Left colon (tissue), 2 donors: ENCODE results near the gene MYO1H. TPM values are rescaled to one million over a fixed set of nuclear protein-coding genes. Genes with fewer than 3 reads are reported as not detected.
"Not testable (repeated sequence)": the region's sequence is repeated elsewhere in the genome, so short reads cannot be mapped to it uniquely, and the experiment has no call there.

Experiments
- ATAC-seq: fragments of 200-7000 bp; cut with Tn5 transposase; one replicate; pipeline ENCODE4 v1.9.1; 2020; ENCODE audit warnings: mild to moderate bottlenecking, moderate library complexity
- DNase-seq, 2 donors: peaks; one replicate each; pipeline ENCODE4 v3.0.0-alpha.2; 2020
- intact Hi-C, 2 donors: fragments of 100-400 bp; cut with DNase I in 1 of 2; cut with micrococcal nuclease in 1 of 2; formaldehyde crosslinking; loops; one replicate each; pipeline versions ENCODE4 v1.11.2 to v1.14.0; 2022; cut with DNase I, micrococcal nuclease
- long read RNA-seq: library from polyadenylated mRNA; unstranded; transcript quantifications from one replicate; pipeline ENCODE4 v2.0.0, GENCODE V29; 2021
- total RNA-seq, 2 donors: library from RNA; stranded (reverse); fragmentation: NEBNext Ultra II Directional; extraction: Animal tissue kit (Norgen Biotek cat#: 25700); gene quantifications; one replicate each; pipeline ENCODE4 v1.2.1, GENCODE V29; 2021
- donor health status: DM: no; HTN: no; CAD: no.
- donor health status: DM: yes; HTN: yes; CAD: no.

MYO1H gene, protein sequence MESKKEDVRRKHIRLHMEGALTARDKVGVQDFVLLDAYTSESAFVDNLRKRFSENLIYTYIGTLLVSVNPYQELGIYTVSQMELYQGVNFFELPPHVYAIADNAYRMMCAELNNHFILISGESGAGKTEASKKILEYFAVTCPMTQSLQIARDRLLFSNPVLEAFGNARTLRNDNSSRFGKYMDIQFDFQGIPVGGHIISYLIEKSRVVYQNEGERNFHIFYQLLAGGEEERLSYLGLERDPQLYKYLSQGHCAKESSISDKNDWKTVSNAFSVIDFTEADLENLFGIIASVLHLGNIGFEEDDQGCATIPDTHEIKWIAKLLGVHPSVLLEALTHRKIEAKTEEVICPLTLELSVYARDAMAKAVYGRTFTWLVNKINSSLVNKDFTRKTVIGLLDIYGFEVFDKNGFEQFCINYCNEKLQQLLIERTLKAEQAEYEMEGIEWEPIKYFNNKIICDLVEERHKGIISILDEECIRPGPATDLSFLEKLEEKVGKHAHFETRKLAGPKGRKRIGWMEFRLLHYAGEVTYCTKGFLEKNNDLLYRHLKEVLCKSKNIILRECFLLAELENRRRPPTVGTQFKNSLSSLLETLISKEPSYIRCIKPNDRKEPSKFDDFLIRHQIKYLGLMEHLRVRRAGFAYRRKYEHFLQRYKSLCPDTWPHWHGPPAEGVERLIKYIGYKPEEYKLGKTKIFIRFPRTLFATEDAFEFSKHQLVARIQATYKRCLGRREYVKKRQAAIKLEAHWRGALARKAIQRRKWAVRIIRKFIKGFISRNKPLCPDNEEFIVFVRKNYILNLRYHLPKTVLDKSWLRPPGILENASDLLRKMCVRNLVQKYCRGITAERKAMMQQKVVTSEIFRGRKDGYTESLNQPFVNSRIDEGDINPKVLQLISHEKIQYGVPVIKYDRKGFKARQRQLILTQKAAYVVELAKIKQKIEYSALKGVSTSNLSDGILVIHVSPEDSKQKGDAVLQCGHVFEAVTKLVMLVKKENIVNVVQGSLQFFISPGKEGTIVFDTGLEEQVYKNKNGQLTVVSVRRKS
- under 1 TPM; 0.20 to 0.31 TPM for total RNA-seq
- long read RNA-seq, partial matches to known transcripts = 0 of 1 reads
- long read RNA-seq, other reads (novel, unspliced or antisense) = 1 of 1 reads

DNA sequence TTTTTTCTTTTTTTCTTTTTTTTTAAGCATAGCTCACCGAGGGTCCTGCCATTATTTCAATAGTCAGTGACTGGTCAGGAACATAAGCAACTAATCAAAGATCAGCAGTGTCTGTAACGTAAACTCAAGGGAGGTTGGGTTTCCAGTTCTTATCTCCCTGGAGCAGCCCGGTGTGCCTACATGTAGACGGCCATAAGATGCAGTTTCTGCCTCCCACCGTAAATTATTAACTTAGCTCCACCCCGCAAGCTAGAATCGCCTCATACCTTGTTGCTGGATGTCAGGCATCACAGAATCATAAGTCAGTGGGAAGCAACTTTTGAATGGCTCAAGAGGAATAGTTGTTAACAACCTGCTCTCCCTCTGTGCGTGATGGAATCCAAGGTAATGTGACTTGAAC lies at the start of gene MYO1H:
TSS of gene MYO1H (plus strand) at position 312 of the 400 bp plus-strand sequence. CDS start at position 373, 61 bp downstream.
- peak; percentile 72 for ATAC-seq
- DNase-seq = no peak
- intact Hi-C loops = no loop called here

DNA sequence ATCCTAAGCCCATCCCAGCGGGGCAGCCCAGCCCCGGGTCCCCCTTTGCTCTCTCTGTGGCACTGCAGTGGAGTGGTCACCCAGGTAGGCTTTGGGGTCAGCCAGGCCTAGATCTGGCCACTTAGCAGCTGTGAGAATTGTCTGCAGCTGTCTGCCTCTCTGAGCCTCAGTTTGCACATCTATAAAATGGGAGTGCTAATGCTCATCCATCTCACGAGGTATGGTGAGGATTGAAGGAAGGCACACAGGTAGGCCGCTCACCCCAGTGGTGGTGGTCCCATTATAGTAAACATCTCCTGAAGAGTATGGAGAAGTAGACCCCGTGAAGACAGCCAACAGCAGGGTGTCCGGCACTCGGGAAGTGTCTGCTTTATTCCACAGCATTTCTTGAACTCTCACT lies 47.9 kb upstream of the MYO1H start:
- intact Hi-C loops = no loop called here
- ATAC-seq (no peak), DNase-seq (no peak)

DNA sequence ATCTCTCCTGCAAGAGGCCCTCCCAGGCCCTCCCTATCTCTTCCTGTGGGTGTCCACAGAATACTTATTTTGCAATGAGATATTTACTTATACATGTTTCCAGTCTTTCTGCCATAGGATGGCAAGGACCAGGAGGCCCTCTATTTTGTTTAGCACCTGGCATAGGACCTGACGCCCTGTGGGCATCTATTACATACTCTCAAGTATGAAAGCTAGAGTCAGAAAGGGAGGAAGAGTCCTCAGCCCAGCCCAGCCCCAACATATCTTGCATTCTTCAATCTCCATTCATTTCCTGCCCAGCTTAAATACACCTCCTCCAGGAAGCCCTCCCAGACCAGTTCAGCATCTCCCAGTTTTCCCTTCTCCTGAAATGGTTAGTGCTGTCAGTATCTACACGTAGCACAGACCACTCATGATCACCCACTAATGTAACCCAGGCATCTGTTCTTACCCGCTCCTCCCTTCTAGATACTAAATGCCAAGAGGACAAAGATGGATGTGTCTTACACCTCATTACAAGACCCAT lies 46.0 kb upstream of the MYO1H start:
- ATAC-seq (no peak), DNase-seq (no peak)
- intact Hi-C loops = no loop called here

DNA sequence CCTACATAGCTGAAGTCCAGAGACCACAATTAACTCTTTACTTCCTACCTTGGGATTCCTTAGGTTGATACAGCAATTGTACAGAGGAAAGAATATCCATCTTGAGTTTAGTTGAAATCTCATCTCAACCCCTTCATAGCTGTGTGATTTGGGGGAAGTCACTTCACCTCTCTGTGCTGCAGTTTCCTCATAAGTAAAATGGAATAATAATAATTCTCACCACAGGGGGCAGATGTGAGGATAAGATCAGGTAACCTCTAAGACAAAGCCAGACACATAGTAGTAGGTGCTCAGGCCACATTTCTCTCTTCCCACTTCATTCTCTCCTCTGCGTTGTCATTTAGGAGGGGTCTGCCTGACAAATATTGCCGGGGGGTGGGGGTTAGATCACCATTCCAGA lies 45.3 kb upstream of the MYO1H start:
- intact Hi-C loops = no loop called here
- no peak for DNase-seq
- ATAC-seq = no peak

DNA sequence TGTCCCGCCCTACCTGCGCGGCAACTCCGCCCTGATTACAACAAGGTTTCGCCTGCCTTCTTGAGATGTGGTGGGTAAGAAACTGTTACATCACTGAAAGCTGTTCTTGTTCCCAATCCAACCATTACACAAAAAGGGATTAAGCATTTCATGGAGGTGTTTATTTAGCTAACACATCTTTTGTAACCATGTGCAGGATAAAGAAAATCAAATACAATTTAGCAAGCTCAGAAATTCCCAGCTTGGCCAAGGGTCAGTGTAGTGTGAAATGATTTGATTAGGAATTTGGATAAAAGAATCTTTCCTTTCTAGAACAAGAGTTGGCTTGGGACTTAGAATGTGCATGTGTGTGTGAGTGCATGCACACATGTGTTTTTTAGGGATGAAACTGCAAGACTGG lies 44.9 kb upstream of the MYO1H start:
- DNase-seq = no peak
- intact Hi-C loops = no loop called here
- no peak for ATAC-seq

DNA sequence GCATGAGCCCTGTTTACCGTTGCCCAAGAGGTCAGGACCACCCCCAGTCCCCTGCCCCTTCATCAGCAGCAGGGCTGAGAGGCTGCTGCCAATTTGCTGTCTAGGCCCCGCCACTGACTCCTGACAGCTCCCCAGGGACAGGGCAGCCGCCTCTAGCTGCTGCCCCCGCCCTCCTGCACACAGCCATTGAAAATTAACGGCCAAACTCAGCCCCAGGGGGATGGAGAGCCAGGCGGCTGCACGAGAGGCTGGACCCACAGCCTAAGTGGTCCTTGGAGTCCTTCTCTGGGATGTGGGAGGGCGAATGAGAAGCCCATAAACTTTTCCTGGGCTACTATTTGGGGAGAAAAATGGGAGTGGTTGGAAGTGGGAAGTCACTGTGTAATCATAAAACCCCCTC lies 43.2 kb upstream of the MYO1H start:
- intact Hi-C loops = no loop called here
- no peak for DNase-seq
- no peak for ATAC-seq

DNA sequence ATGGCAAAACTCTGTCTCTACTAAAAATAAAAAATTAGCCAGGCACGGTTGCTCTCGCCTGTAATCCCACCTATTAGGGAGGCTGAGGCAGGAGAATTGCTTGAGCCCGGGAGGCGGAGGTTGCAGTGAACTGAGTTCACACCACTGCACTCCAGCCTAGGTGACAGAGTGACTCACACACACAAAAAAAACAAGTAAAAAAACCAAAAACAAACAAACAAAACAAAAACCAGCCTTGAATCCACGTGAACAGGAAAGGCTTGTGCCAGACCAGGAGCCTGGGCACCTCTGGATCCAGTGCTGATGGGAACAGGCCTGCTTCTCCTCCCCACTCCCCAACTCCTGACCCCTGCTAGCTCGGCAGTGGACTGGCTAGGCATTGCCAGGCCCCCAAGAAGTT lies 42.2 kb upstream of the MYO1H start:
- intact Hi-C loops = no loop called here
- DNase-seq = no peak

DNA sequence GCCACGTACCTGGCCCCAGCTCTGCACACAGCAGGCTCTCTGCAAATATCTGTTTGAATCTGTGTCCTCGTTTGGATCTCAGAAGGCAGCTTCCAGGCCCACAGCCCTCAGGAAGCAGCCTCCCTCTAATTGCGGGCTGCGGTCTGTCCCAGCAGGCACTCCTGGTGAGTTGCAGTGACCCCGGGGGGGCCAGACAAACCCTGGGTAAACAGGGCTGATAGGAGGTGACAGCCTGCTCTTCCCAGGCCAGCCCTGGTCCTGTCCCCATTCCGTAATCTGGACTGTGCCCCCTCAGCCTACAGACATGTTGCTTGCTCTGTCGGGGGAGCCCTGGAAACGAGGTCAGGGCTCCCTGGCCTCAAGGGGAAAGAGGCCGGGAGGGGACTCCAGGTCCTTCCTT lies 40.6 kb upstream of the MYO1H start:
- ATAC-seq (no peak), DNase-seq (no peak)
- intact Hi-C loops = no loop called here

More for the DNA sequence above, 42.2 kb upstream of the MYO1H start:
- no peak for ATAC-seq

DNA sequence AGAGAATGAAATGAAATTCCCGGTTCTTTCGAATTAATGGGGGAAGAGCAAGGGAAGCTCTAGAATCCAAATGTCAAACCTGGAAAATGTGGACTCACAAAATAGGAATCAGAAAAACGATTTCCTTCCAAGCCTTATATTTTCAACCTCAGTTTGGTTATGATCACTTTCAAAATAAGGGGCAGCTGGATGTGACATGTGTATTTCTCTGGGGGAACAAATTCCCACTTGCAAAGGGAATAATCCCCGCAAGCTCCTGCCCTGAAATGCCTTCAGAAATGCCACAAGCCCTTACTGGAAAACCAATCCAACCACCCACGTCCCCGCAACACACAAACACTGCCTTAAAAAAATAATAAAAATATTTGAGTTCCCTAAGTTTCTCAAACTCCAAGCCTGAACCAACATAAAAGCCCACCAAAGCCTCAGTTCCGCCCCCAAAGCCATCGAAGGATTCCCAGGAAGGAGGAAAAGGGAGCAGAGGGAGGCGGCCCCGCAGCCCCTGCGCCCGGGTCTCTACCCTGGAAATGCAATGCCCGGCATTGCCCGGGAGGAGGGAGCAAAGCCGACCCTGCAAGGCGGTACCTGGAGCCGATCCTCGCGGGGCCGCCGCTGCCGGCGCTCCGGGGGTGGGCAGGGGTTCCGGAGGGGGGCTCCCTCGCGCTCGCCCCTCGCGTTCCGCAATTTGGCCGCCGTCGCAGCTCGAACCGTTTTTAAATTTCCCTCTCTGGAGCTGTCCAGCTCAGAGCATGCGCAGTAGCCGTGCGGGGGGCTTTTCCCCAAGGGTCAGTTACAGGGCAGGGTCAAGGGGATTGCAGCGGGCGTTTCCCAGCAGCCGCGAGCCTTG lies 38.9 kb upstream of the MYO1H start, which contains the start of gene FOXN4:
TSS of gene FOXN4 (minus strand) at position 751 of the 847 bp plus-strand sequence. CDS start 963 bp downstream, outside the sequence.
- intact Hi-C loops = no loop called here
- no peak for ATAC-seq
- DNase-seq = no peak

DNA sequence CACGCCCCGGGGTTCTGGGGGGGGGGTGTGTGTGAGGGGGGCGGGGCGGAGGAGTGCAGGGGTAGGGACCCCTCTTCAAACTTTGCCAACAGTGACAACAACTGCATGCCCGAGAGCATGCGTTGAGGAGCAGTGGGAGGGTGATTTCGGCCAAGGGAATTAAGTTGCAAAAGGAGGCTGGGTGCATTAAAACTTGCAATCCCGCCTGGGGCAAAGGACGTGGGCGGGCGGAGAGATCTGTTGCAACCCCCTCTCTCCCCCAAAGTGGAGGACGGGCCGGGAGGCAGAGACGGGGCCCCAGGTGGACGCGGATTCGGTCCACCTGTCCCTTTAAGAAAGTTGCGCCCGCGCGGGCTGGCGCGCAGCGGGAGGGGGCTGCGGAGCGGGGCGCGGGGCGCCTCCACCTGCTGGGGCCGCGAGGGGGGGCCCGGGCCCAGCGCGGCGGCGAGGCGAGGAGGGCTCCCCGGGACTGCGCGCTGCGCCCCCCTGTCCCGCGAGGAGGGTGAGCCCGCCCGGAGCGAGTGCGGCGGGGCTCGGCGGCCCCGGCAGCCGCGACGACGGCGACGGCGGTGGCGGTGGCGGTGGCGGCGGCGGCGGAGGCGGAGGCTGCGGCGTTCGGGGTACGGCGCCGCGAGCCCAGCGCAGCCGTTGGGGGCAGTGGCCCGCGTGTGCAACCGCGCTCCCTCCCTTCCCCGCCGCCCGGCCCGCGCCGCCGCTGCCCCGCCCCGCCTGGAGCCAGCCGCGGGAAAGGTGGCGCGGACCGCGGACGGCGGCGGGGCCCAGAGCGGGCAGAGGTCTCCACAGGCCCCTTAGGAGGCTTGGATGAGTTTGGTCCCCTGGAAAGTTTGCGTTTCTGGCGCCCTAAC lies 38.1 kb upstream of the MYO1H start:
- ATAC-seq = peak; percentile 62
- intact Hi-C loops = no loop called here
- peak in 1 of 2 donors; percentile 8 for DNase-seq

DNA sequence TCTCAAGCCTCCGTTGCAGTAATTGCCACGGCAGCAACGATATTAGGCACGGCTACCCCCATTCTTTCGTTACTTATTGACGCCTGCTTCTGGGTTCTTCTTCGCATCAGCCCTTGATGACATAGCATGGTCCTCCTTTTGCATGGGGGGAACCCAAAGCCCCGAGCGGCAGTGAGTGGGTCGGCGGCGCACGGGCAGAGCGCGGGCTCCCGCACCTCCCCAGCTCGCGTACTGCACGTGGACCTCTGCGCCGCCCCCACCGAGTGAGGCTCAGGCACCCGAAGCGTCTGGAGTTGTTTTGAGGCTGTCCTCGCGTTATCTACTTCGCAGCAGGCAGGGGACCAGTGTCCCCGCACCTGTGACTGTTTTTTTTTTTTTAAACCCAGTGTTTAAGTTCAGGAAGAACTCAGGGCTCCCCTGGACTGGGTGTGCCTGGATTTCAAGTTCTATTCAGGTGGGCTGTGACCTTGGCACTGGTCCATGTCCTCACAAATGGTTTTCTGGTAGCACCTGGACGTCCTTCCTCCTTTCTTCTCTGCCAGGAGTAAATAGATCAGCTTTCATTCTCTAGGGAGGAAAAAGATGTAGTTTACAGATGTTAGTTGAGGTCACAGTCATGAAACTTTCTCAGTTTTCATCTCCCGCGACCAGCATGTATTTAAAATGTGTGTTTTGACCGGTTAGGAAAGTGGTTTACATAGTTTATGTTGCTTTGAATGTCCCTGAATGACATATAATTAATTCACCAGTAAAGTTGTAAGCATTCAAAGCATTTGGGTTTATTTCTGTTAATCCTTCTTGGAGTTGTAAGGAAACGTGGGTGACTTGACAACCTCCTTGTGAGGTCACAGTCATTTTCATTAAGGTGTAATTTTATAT lies 37.2 kb upstream of the MYO1H start:
- ATAC-seq (peak; percentile 24), DNase-seq (peak in 1 of 2 donors; percentile 12)
- intact Hi-C loops = no loop called here

DNA sequence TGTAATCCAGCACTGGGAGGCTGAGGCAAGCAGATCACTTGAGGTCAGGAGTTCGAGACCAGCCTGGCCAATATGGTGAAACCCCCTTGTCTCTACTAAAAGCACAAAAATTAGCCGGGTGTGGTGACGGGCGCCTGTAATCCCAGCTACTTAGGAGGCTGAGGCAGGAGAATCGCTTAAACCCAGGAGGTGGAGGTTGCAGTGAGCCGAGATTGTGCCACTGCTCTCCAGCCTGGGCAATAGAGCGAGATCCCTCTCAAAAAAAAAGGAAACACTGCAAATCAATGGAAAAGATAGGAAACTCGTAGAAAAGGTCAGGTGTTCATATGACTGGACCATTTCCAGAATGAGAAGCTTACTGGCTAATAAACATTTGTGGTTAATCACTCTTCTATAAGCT lies 26.4 kb upstream of the MYO1H start:
- intact Hi-C loops, DNase-seq, ATAC-seq: not testable (repeated sequence)

DNA sequence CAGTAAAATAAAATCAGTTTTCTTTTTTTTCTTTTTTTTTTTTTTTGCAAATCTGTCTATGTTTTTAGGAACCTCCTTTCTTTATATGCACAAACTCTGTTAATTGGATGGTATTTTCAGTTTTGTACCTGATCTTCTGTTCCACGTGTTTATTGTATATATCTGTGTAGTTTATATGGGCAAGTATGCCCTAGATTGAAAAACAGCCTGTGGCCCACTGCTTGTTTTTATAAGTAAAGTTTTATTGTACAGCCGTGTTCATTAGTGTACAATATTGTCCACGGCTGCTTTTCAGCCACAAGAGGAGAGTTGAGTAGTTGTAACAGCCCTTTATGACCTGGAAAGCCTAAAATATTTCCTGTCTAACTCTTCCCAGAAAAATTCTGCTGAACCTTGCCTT lies 18.7 kb upstream of the MYO1H start:
- no peak for ATAC-seq
- intact Hi-C loops = no loop called here
- no peak for DNase-seq

DNA sequence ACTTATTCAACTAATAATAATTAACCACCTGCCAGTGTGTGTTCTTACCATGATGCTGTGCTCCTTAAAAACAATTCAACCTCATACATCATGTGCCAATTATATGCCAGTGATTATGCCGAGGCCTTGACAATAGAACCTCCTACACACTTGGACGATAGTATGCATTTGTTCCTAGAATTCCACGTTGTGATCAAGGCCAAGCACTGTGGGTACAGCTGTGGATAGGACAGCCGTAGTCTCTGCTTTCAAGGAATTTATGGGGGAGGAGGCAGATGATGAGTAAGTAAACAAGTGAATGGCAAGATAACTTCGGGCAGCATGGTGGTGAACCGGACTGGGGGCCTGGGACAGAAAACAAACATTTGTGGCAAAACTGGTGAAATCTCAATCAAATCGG lies 18.0 kb upstream of the MYO1H start:
- no peak for DNase-seq
- ATAC-seq = no peak
- intact Hi-C loops = no loop called here

DNA sequence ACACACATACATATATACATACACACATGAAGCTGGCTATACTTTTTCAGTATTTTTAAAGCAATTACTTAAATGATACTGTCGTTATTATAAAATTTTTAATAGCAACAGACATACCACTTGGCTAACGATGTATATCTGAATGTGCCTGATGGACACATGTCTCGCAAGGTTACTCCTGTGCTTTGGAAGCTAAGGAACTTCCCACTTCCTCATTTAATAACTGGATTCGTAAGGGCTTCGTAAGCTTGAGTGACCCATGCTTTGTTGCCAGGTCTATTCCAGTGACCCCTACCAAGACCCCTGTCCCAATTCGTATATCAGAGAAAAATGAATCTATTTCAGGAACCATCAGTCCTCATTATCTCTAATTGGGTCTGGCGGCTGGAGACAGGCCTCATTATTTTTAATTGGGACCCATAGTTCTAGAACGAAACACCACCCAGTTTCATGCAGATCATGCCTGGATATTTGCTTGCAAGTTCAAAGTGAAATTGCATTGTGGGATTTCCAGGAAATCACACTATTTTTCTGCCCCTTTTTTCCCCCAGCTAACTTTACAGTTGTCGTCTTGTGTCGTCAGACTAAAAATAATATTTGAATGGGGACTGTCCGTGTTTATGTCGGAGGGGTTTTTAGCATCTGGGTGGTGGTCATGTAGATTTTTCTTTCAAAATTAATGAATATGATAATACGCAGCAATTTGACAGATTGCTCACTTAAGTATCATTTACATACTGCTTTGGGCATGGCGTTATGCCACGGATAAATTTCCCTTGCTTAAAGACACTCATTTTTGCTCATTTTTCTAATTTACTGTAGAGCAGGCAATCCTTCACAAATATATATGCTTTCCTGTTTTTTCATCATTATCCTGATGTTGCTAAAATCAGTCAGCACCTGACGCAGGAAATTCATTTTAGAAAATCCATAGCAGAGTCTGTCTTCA lies 17.1 kb upstream of the MYO1H start:
- ATAC-seq = no peak
- intact Hi-C loops = no loop called here
- DNase-seq = no peak
